HepG2 (cell line): ENCODE data around the gene EDN3.
"Not testable (repeated sequence)": the region's sequence is repeated elsewhere in the genome, so short reads cannot be mapped to it uniquely, and the experiment has no call there.

ENCODE experiments used
- TAF1 ChIP-seq: sonication (generic); formaldehyde crosslinking; IDR thresholded peaks from 2 replicates; pipeline ENCODE4 v1.4.0; 2020; ENCODE audit warnings: missing genetic modification reagents
- ZNF264 ChIP-seq: sonication (generic); formaldehyde crosslinking; IDR thresholded peaks from 2 replicates; pipeline ENCODE4 v1.4.0; 2020; ENCODE audit warnings: missing genetic modification reagents

DNA sequence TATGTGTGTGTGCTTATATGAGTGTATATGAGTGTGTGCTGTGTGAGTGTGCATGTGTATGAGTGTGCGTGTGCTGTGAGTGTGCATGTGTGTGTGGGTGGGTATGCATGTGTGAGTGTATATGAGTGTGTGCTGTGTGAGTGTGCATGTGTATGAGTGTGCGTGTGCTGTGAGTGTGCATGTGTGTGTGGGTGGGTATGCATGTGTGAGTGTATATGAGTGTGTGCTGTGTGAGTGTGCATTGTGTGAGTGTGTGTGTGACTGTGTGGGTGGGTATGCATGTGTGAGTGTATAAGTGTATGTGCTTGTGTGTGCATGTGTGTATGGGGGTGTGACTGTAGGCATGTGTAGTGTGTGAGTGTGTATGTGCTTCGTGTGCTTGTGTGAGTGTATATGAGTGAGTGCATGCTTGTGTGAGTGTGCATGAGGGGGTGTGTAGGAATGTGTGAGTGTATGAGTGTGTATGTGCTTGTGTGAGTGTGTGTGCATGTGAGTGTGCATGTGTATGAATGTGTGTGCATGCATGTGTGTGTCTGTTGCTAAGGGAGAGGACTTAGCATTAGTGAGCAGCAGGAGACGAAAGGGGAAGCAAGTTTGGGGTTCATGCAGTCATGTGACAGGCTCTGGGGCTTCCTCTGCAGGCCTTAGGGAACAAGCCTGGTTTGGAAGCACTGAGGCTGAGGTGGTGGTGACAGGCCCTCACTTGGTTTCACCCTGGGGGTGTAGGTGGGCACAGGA, 41.0 kb downstream of the EDN3 start:
- TF ChIP-seq ZNF264, TAF1 (CRISPR knock-in tag): not testable (repeated sequence)
